ENCODE measurements around the gene DDX17.

The DDX17 gene

GRCh38 chr22:38479096-38479837 lies 26.8 kb downstream of the DDX17 start:
- Histone ChIP-seq H3K79me2 (ENCODE audit: low read length) (no peaks in the 10 kb centered on the region), H3F3A (ENCODE audit: insufficient read depth, low read length) (peaks cover 38% of the 10 kb centered on the region), H3K9me3 (replicated peaks; ENCODE audit: insufficient read depth, low read length) (no peaks in the 10 kb centered on the region), H3K4me2 (ENCODE audit: low read depth, low read length) (no peak overlapping the region), H2AFZ (ENCODE audit: low read length) (no peak overlapping the region), H3K4me1 (ENCODE audit: low read length) (peaks cover 9% of the 10 kb centered on the region; the same call in 1 of the 2 replicates), H3K9me2 (replicated peaks; ENCODE audit: insufficient read depth, low read length) (no peaks in the 10 kb centered on the region), H3K4me3 (ENCODE audit: low read length) (no peak overlapping the region), H4K20me1 (ENCODE audit: insufficient read depth, low read length) (no peaks in the 10 kb centered on the region), H3K36me3 (replicated peaks; ENCODE audit: insufficient read depth, low read length) (peaks cover 8% of the 10 kb centered on the region; the same call in 1 of the 2 replicates), H3K27me3 (replicated peaks; ENCODE audit: insufficient read depth, low read length) (no peaks in the 10 kb centered on the region), H3K27ac (ENCODE audit: low read length) (no peak overlapping the region), H3K9ac (ENCODE audit: low read length) (no peak overlapping the region)
- no peak for TF ChIP-seq CTCF (IDR thresholded peaks at IDR 0.05; ENCODE audit: low read length)
- TF ChIP-seq EZH2phosphoT487 (IDR thresholded peaks at IDR 0.05; ENCODE audit: low read length): no peak
- TF ChIP-seq EZH2 (optimal IDR thresholded peaks at IDR 0.05; ENCODE audit: low read depth, low read length): no peak
- no peak for DNase-seq

- DNase-seq: no peak
- Histone ChIP-seq H3K79me2 (ENCODE audit: low read length) (no peaks in the 10 kb centered on the region), H2AFZ (ENCODE audit: low read length) (no peak overlapping the region), H4K20me1 (ENCODE audit: insufficient read depth, low read length) (no peaks in the 10 kb centered on the region), H3K9me3 (replicated peaks; ENCODE audit: insufficient read depth, low read length) (no peaks in the 10 kb centered on the region), H3K27ac (ENCODE audit: low read length) (no peak overlapping the region), H3F3A (ENCODE audit: insufficient read depth, low read length) (peaks cover 23% of the 10 kb centered on the region), H3K4me1 (ENCODE audit: low read length) (no peaks in the 10 kb centered on the region), H3K4me3 (ENCODE audit: low read length) (no peak overlapping the region), H3K4me2 (ENCODE audit: low read depth, low read length) (no peak overlapping the region), H3K27me3 (replicated peaks; ENCODE audit: insufficient read depth, low read length) (no peaks in the 10 kb centered on the region), H3K9me2 (replicated peaks; ENCODE audit: insufficient read depth, low read length) (no peaks in the 10 kb centered on the region), H3K9ac (ENCODE audit: low read length) (no peak overlapping the region), H3K36me3 (replicated peaks; ENCODE audit: insufficient read depth, low read length) (no peaks in the 10 kb centered on the region)
- TF ChIP-seq CTCF (IDR thresholded peaks at IDR 0.05; ENCODE audit: low read length) (no peak), EZH2 (optimal IDR thresholded peaks at IDR 0.05; ENCODE audit: low read depth, low read length) (no peak), EZH2phosphoT487 (IDR thresholded peaks at IDR 0.05; ENCODE audit: low read length) (no peak)
Measured at GRCh38 chr22:38477585-38477984, 28.5 kb downstream of the DDX17 start.

DNA sequence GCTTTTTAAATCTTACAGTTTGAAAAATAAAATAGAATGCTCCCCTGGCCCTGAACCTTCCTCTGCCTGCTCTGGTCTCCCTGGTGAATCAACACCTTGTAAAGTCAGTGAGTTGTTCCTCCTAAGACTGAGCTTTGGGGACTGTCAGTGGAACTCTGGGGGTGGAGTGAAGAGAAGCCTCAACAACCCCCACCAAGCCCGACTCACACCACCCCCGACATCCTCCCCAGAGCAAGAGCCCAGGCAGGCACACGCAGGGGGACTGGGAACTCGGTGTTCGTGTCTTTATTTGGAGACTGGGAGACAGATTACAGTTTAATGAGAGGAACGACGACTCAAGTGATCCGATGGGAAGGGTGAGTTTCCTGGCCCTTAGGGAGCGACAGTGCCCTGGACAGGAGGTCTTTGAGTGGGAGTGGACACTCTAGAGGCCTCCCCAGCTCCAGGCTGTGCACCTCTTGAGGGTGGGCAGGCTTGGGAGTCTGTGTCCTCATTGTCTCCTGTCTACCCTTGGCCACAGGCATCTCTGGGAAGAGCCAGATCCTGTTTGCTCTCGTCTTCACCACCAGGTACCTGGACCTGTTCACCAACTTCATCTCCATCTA lies 32.0 kb downstream of the DDX17 start:
- Histone ChIP-seq H3K4me3 (ENCODE audit: low read length) (no peak overlapping the region), H3K4me2 (ENCODE audit: low read depth, low read length) (no peak overlapping the region), H3K4me1 (ENCODE audit: low read length) (no peaks in the 10 kb centered on the region), H3K9ac (ENCODE audit: low read length) (no peak overlapping the region), H2AFZ (ENCODE audit: low read length) (no peak overlapping the region), H3K27ac (ENCODE audit: low read length) (no peak overlapping the region), H3K36me3 (replicated peaks; ENCODE audit: insufficient read depth, low read length) (no peaks in the 10 kb centered on the region), H3F3A (ENCODE audit: insufficient read depth, low read length) (0 out of 2 replicates have a peak, but pooled peaks cover 3% of the 10 kb centered on the region), H3K9me3 (replicated peaks; ENCODE audit: insufficient read depth, low read length) (no peaks in the 10 kb centered on the region), H3K9me2 (replicated peaks; ENCODE audit: insufficient read depth, low read length) (no peaks in the 10 kb centered on the region), H3K27me3 (replicated peaks; ENCODE audit: insufficient read depth, low read length) (no peaks in the 10 kb centered on the region), H4K20me1 (ENCODE audit: insufficient read depth, low read length) (no peaks in the 10 kb centered on the region), H3K79me2 (ENCODE audit: low read length) (no peaks in the 10 kb centered on the region)
- TF ChIP-seq CTCF (IDR thresholded peaks at IDR 0.05; ENCODE audit: low read length): no peak
- TF ChIP-seq EZH2phosphoT487 (IDR thresholded peaks at IDR 0.05; ENCODE audit: low read length): no peak
- no peak for TF ChIP-seq EZH2 (optimal IDR thresholded peaks at IDR 0.05; ENCODE audit: low read depth, low read length)
- no peak for DNase-seq
